Type B pancreatic cell (in vitro differentiated cells): ENCODE data around the gene ANTXR2. TPM values are rescaled to one million over a fixed set of nuclear protein-coding genes. Genes with fewer than 3 reads are reported as not detected.

Source experiments
- DNase-seq: peaks from one replicate; pipeline ENCODE4 v3.0.0; 2021; ENCODE audit warnings: mixed read lengths; ENCODE audit not compliant: unreplicated experiment; ENCODE audit errors: extremely low spot score
- H3K27ac Mint-ChIP-seq: 2 replicates; pipeline ENCODE4 v1.8.0; 2021; ENCODE audit warnings: mild to moderate bottlenecking, mixed read lengths
- H3K27me3 Mint-ChIP-seq: 2 replicates; pipeline ENCODE4 v1.8.0; 2021; ENCODE audit warnings: mixed read lengths
- H3K36me3 Mint-ChIP-seq: 2 replicates; pipeline ENCODE4 v1.8.0; 2021; ENCODE audit warnings: mixed read lengths
- H3K4me1 Mint-ChIP-seq: one replicate; pipeline ENCODE4 v1.8.0; 2021; ENCODE audit warnings: mixed read lengths; ENCODE audit not compliant: unreplicated experiment
- H3K4me3 Mint-ChIP-seq: 2 replicates; pipeline ENCODE4 v1.8.0; 2021; ENCODE audit warnings: mild to moderate bottlenecking, mixed read lengths
- H3K9me3 Mint-ChIP-seq: 2 replicates; pipeline ENCODE4 v1.8.0; 2021; ENCODE audit warnings: mixed read lengths
- total RNA-seq: library from RNA; stranded (reverse); gene quantifications from 2 replicates; pipeline ENCODE4 v1.2.1, GENCODE V29; 2021; ENCODE audit warnings: low replicate concordance
- TF ChIP-seq, protein P1 (sequence below): fragments of 200-600 bp; sonication (generic); conservative IDR thresholded peaks from 2 replicates; pipeline ENCODE4 v1.5.0; 2021; ENCODE audit warnings: antibody characterized with exemption, mild to moderate bottlenecking

Gene ANTXR2
- total RNA-seq, 1 donor from 2014 or later = 30.4 TPM

DNA sequence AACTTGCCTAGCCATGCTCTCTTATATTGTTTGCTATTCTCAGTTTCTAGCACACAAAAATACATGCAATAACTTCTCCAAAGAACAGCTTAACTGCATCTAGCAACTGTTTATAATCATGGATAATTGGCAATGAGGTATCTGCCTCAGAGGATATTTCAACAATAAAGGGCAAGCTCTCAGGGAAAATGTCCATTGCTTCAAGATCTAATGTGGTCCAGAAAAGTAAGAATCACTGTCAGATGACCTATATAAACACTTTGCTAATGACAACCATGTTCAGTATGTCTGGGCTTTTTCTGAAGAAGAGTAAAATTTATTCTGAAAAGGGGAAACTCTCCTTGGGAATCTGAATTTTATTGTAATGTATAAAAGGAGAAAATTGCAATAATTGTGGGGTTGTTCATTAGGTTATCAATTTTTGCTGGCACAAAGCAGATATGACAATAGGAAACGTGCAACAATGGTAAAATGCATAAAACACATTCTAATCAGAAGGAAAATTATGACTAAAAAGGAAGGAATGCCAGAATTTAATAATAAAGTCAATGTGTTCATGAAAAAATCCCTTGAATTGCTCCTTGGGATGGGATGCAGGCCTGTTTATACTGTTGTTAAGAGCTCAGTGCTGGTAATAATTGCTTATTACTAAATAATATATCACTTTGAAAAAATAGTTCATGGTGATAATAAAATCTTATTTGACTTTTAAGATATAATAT is 90.3 kb downstream of the ANTXR2 start:
- Mint-ChIP-seq H3K27me3 (no peaks in the 10 kb centered on the region), H3K36me3 (no peaks in the 10 kb centered on the region), H3K9me3 (no peaks in the 10 kb centered on the region), H3K4me3 (no peak overlapping the region), H3K4me1 (no peaks in the 10 kb centered on the region), H3K27ac (no peak overlapping the region)
- no peak for DNase-seq
- TF ChIP-seq, protein P1, sequence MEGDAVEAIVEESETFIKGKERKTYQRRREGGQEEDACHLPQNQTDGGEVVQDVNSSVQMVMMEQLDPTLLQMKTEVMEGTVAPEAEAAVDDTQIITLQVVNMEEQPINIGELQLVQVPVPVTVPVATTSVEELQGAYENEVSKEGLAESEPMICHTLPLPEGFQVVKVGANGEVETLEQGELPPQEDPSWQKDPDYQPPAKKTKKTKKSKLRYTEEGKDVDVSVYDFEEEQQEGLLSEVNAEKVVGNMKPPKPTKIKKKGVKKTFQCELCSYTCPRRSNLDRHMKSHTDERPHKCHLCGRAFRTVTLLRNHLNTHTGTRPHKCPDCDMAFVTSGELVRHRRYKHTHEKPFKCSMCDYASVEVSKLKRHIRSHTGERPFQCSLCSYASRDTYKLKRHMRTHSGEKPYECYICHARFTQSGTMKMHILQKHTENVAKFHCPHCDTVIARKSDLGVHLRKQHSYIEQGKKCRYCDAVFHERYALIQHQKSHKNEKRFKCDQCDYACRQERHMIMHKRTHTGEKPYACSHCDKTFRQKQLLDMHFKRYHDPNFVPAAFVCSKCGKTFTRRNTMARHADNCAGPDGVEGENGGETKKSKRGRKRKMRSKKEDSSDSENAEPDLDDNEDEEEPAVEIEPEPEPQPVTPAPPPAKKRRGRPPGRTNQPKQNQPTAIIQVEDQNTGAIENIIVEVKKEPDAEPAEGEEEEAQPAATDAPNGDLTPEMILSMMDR = no peak

DNA sequence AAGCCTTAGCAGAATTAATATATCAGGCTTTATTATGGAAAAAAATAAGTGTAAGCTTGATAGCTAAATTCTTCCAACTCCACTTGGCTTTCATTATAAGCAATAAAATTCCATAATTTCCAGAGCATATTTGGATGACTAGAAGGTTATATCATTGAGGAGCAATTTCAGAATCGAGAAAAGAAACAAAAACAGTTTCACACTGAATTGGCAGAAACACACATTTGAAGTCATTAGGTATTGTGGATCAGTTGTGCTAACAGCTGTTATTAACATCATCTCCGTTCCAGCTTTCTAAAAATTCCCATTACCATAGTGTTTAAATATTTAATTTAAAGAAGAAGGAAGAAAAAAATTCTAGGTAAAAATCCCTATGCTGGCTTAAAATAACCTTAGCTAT is 92.6 kb downstream of the ANTXR2 start:
- Mint-ChIP-seq H3K4me1 (no peaks in the 10 kb centered on the region), H3K9me3 (no peaks in the 10 kb centered on the region), H3K36me3 (peaks cover 10% of the 10 kb centered on the region), H3K27me3 (no peaks in the 10 kb centered on the region), H3K4me3 (no peak overlapping the region), H3K27ac (no peak overlapping the region)
- TF ChIP-seq, protein P1 = no peak
- no peak for DNase-seq

DNA sequence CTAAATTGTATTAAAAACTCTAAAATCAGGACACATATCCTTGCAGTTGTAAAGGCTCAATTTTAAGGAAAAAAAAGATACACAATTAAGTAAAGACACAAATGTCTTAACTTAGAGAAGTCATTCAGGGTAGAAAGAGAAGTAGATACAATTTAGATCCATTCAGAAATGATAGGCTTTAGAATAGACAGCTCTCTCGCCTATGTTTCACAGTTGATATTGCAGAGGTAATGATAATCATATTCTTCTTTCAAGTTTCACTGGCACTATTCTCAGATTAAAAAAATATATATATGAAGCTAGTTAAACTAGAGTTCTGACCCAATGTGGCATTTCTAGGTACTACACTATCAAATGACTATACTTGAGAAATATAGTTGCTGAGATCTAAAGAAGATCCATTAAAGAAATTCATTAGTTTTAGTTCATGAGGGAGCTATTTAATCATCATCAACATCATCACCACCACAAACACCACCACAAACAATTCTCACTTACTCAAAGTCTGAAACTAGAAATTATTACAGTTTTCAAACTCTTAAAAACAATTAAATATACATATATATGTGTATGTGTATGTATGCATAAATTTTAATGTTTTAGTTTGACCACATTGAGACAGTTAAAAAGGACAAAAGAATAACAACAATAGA is 93.1 kb downstream of the ANTXR2 start:
- TF ChIP-seq, protein P1 = no peak
- H3K27me3 Mint-ChIP-seq = no peaks in the 10 kb centered on the region
- H3K9me3 Mint-ChIP-seq = no peaks in the 10 kb centered on the region
- H3K4me1 Mint-ChIP-seq = no peaks in the 10 kb centered on the region
- no peak for DNase-seq
- H3K36me3 Mint-ChIP-seq = peaks cover 12% of the 10 kb centered on the region
- no peak overlapping the region for H3K27ac Mint-ChIP-seq
- H3K4me3 Mint-ChIP-seq = no peak overlapping the region

DNA sequence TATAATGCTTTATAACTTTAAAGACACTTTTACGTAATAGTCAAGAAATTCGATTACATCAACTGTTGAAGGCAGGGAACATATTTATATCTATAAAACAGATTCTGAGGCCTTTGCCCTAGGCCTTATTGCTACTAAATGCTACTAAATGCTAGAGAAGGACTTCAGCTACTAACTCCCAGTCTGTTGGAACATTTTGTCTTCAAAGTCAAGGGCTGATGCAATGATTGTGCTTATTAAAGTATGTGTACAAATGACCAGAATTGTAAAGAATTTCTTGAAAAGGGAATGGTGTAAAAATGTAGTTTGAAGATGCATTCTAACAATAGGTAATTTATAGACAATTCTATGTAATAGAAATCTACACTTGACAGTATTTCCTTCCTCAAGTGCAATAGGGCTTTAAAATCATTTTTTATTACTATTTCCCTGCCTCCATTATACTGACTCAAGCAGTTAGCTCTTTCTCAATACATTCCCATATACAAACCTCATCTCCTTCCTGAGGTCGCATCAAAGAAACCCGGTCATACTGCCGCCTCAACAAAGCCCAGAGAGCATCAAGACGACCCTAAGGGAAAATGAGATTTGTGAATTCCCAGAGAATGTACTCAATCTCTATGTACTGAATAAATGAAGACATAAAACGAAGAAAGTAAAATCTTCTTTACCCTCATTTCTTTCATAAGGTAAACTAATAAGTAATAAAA is 95.7 kb downstream of the ANTXR2 start:
- Mint-ChIP-seq H3K4me3 (no peak overlapping the region), H3K27ac (no peak overlapping the region), H3K27me3 (no peaks in the 10 kb centered on the region), H3K9me3 (no peaks in the 10 kb centered on the region), H3K4me1 (no peaks in the 10 kb centered on the region), H3K36me3 (peaks cover 19% of the 10 kb centered on the region)
- TF ChIP-seq, protein P1 = no peak
- DNase-seq = no peak

DNA sequence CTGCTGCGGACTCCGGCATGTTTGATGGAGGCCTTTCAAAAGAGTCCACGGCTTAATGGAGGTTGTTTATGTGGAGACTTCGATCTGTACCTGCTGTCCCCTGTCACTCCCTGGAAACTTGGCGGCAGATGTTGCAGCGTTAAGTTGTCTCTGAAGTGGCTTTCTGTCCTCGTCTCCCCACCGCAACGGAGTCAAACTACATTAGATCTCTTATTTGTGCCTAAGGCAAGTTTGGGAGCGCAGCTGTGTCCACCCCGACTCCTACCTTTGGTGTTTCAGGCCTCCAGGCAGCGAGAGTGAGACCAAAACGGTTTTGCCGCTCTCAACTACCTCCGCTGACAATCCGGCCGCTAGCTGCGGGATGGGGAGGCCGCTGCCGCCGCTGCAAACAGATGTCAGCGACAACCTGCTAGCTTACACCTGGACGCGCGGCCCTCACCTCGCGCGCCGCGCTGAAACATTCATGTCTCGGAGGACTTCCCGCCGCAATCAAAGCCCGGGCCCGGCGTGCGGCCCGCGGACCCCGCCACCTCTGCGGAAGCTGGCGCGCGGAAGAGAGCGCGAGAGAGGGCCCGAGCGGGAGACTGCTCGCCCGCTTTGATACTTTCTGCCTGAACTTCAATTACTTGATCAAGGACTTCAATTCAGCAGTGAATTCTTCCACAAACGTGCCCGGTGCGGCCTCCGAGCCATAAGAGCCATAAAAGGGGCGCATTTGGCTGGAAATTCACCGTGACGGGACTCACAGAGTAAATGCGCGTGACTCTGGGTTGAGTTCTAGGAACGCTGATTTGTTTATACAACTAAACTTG is 108.4 kb downstream of the ANTXR2 start:
- Mint-ChIP-seq H3K27me3 (peaks cover 24% of the 10 kb centered on the region), H3K36me3 (no peaks in the 10 kb centered on the region)
- TF ChIP-seq, protein P1 = no peak

More for the DNA sequence above, 108.4 kb downstream of the ANTXR2 start:
- peak overlapping the region; percentile 89 for H3K4me3 Mint-ChIP-seq
- H3K27ac Mint-ChIP-seq = peak overlapping the region; percentile 82
- peak; percentile 70 for DNase-seq
- peaks cover 17% of the 10 kb centered on the region for H3K4me1 Mint-ChIP-seq
- H3K9me3 Mint-ChIP-seq = no peaks in the 10 kb centered on the region
